ENCODE data around the gene PDZD7.

The PDZD7 gene

GRCh38 chr10:101065481-101066145 lies 34.7 kb upstream of the PDZD7 start:
- peak overlapping the region; percentile 99 for H3K27ac ChIP-seq
- TF ChIP-seq CTCF (conservative IDR thresholded peaks at IDR 0.05) (no peak), ZFX (IDR thresholded peaks at IDR 0.05) (no peak)

GRCh38 chr10:101064415-101065030 lies 33.6 kb upstream of the PDZD7 start:
- H3K27ac ChIP-seq: peak overlapping the region; percentile 99
- no peak for TF ChIP-seq CTCF (conservative IDR thresholded peaks at IDR 0.05)
- TF ChIP-seq ZFX (IDR thresholded peaks at IDR 0.05): no peak

GRCh38 chr10:101063548-101064414 lies 32.9 kb upstream of the PDZD7 start:
- peak overlapping the region; percentile 99 for H3K27ac ChIP-seq
- TF ChIP-seq CTCF (conservative IDR thresholded peaks at IDR 0.05): no peak
- no peak for TF ChIP-seq ZFX (IDR thresholded peaks at IDR 0.05)

GRCh38 chr10:101063050-101063525 lies 32.2 kb upstream of the PDZD7 start:
- TF ChIP-seq ZFX (IDR thresholded peaks at IDR 0.05): no peak
- peak overlapping the region; percentile 99 for H3K27ac ChIP-seq

GRCh38 chr10:101062232-101063049 lies 31.5 kb upstream of the PDZD7 start:
- TF ChIP-seq CTCF (conservative IDR thresholded peaks at IDR 0.05): peak; percentile 75
- TF ChIP-seq ZFX (IDR thresholded peaks at IDR 0.05): peak; percentile 66
- peak overlapping the region; percentile 99 for H3K27ac ChIP-seq

GRCh38 chr10:101061624-101062231 lies 30.8 kb upstream of the PDZD7 start, which contains the start of gene KAZALD1:
KAZALD1 (plus strand) TSS chr10:101061989; CDS start chr10:101062593, 604 bp downstream.
- H3K27ac ChIP-seq: peak within 1 kb of the TSS; percentile 99
- TF ChIP-seq CTCF (conservative IDR thresholded peaks at IDR 0.05) (no peak), ZFX (IDR thresholded peaks at IDR 0.05) (peak; percentile 17; the same call in 1 of the 2 replicates)
